Measurements from ENCODE around the gene FYB1. TPM values are rescaled to one million over a fixed set of nuclear protein-coding genes. Genes with fewer than 3 reads are reported as not detected.

FYB1 gene
- total RNA-seq, 3 donors from 2014 or later (not counting 1 experiment from before 2014, with no cell fraction given) = 277 to 340 (median 295) TPM

DNA sequence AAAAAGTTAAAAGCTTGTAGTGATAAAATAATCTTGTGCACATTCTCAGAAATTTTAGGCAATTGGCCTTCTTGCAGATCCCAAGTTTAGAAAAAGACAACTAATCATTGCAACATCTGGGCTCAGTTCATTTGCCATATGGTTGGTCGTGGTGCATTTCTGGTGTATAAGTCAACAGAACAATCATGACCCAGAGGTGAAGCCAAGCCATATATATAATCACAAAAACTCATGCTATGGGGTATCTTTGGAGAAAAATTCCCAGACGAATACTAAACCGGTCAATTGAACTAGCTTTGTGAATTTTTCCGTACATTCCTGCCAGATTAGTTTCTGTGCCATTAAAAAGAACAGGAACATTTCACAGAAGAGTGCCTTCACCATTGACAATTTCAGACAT lies 50.3 kb downstream of the FYB1 start:
- peaks cover 8% of the 10 kb centered on the region for H3K36me3 ChIP-seq (ENCODE audit: control insufficient read depth, insufficient read depth, low read length)
- intact Hi-C loops (cut with micrococcal nuclease) = no loop called here
- peaks cover 8% of the 10 kb centered on the region for H3K36me3 Mint-ChIP-seq
- H3K4me3 ChIP-seq (ENCODE audit: low read length) = no peak overlapping the region
- TF ChIP-seq, protein P1, sequence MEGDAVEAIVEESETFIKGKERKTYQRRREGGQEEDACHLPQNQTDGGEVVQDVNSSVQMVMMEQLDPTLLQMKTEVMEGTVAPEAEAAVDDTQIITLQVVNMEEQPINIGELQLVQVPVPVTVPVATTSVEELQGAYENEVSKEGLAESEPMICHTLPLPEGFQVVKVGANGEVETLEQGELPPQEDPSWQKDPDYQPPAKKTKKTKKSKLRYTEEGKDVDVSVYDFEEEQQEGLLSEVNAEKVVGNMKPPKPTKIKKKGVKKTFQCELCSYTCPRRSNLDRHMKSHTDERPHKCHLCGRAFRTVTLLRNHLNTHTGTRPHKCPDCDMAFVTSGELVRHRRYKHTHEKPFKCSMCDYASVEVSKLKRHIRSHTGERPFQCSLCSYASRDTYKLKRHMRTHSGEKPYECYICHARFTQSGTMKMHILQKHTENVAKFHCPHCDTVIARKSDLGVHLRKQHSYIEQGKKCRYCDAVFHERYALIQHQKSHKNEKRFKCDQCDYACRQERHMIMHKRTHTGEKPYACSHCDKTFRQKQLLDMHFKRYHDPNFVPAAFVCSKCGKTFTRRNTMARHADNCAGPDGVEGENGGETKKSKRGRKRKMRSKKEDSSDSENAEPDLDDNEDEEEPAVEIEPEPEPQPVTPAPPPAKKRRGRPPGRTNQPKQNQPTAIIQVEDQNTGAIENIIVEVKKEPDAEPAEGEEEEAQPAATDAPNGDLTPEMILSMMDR (IDR thresholded peaks at IDR 0.05) = no peak
- H3K4me1 ChIP-seq (ENCODE audit: control insufficient read depth, insufficient read depth, low read length) = peaks cover 17% of the 10 kb centered on the region
- H3K9me3 ChIP-seq (ENCODE audit: control insufficient read depth, insufficient read depth, low read length) = no peaks in the 10 kb centered on the region
- H3K27ac Mint-ChIP-seq = peak overlapping the region; percentile 61 to 90
- H3K27ac ChIP-seq (ENCODE audit: low read length) = no peak overlapping the region
- peaks cover 78 to 85% of the 10 kb centered on the region in 2 donors for H3K4me1 Mint-ChIP-seq
- H3K27me3 ChIP-seq (ENCODE audit: control insufficient read depth, insufficient read depth, low read length) = no peaks in the 10 kb centered on the region
- H3K9me3 Mint-ChIP-seq = no peaks in the 10 kb centered on the region
- ATAC-seq (no peak), DNase-seq (no peak)
- WGBS (ENCODE audit: insufficient coverage) = 92% methylated on average over 4 of the region's 4 CpGs
- H3K27me3 Mint-ChIP-seq (ENCODE audit: low read depth in 2 of 2) = no peaks in the 10 kb centered on the region
- no peak overlapping the region for H3K4me3 Mint-ChIP-seq

DNA sequence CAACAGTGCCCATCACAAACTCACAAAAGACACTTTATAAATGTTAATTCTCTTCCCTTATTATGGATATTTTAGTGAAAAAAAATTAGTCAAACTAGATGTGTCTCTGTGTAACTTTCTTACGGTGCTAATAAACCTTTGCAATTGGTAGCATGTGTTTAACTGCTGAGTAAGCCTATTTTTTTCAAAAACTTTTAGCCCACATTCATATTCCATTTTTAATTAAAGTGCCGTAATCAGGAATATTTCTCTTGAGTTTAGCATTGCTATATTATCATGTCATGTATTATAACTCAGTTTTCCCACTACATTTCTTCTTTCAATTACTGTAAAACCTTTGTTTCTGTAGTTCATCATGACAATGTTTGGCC lies 51.4 kb downstream of the FYB1 start:
- no peak overlapping the region for H3K4me3 ChIP-seq (ENCODE audit: low read length)
- peak overlapping the region; percentile 90 to 91 for H3K27ac Mint-ChIP-seq
- no peaks in the 10 kb centered on the region for H3K27me3 ChIP-seq (ENCODE audit: control insufficient read depth, insufficient read depth, low read length)
- H3K9me3 Mint-ChIP-seq = no peaks in the 10 kb centered on the region
- peaks cover 19% of the 10 kb centered on the region for H3K4me1 ChIP-seq (ENCODE audit: control insufficient read depth, insufficient read depth, low read length)
- TF ChIP-seq, protein P1 (IDR thresholded peaks at IDR 0.05) = no peak
- H3K36me3 ChIP-seq (ENCODE audit: control insufficient read depth, insufficient read depth, low read length) = peaks cover 8% of the 10 kb centered on the region
- H3K27me3 Mint-ChIP-seq (ENCODE audit: low read depth in 2 of 2) = no peaks in the 10 kb centered on the region
- no peaks in the 10 kb centered on the region for H3K9me3 ChIP-seq (ENCODE audit: control insufficient read depth, insufficient read depth, low read length)
- H3K4me1 Mint-ChIP-seq = peaks cover 76 to 85% of the 10 kb centered on the region in 2 donors
- DNase-seq (no peak), ATAC-seq (no peak)
- no peak overlapping the region for H3K27ac ChIP-seq (ENCODE audit: low read length)
- peak overlapping the region; percentile 11 for H3K4me3 Mint-ChIP-seq
- WGBS (ENCODE audit: insufficient coverage) = no CpG with 5 or more reads among the region's 2 CpGs
- intact Hi-C loops (cut with micrococcal nuclease) = no loop called here
- H3K36me3 Mint-ChIP-seq = peaks cover 1% of the 10 kb centered on the region

- WGBS (ENCODE audit: insufficient coverage) = 70% methylated on average over 2 of the region's 5 CpGs
- intact Hi-C loops (cut with micrococcal nuclease) = no loop called here
- Histone ChIP-seq H3K4me1 (ENCODE audit: control insufficient read depth, insufficient read depth, low read length) (peaks cover 19% of the 10 kb centered on the region), H3K27me3 (ENCODE audit: control insufficient read depth, insufficient read depth, low read length) (no peaks in the 10 kb centered on the region), H3K9me3 (ENCODE audit: control insufficient read depth, insufficient read depth, low read length) (no peaks in the 10 kb centered on the region), H3K36me3 (ENCODE audit: control insufficient read depth, insufficient read depth, low read length) (peaks cover 8% of the 10 kb centered on the region), H3K4me3 (ENCODE audit: low read length) (no peak overlapping the region), H3K27ac (ENCODE audit: low read length) (peak overlapping the region; percentile 4)
- peak overlapping the region; percentile 54 for H3K4me3 Mint-ChIP-seq
- no peaks in the 10 kb centered on the region for H3K36me3 Mint-ChIP-seq
- DNase-seq = peak in 1 of 2 donors; percentile 64
- ATAC-seq = peak; percentile 56 to 66 (median 56)
- peak overlapping the region; percentile 90 to 91 for H3K27ac Mint-ChIP-seq
- H3K9me3 Mint-ChIP-seq = no peaks in the 10 kb centered on the region
- no peaks in the 10 kb centered on the region for H3K27me3 Mint-ChIP-seq (ENCODE audit: low read depth in 2 of 2)
- TF ChIP-seq, protein P1 (IDR thresholded peaks at IDR 0.05) = no peak
- peaks cover 74 to 82% of the 10 kb centered on the region in 2 donors for H3K4me1 Mint-ChIP-seq
These were observed 52.0 kb downstream of the FYB1 start for GRCh38 chr5:39167141-39167971.

Data from natural killer cell (primary cell).